Endodermal cell (in vitro differentiated cells): ENCODE measurements around the gene DNAJC1. TPM values are rescaled to one million over a fixed set of nuclear protein-coding genes. Genes with fewer than 3 reads are reported as not detected.

Experiments
- DNase-seq: peaks from one replicate; pipeline ENCODE4 v3.0.0-alpha.2; 2017
- H3K27ac ChIP-seq: 2 replicates; pipeline ENCODE4 v1.5.1; 2013; ENCODE audit warnings: mild to moderate bottlenecking, low read depth, low read length, moderate library complexity
- H3K27me3 ChIP-seq: 2 replicates; pipeline ENCODE4 v1.6.1; 2013; ENCODE audit warnings: mild to moderate bottlenecking, low read length, moderate library complexity; ENCODE audit not compliant: insufficient read depth, control insufficient read depth, poor library complexity, severe bottlenecking
- H3K36me3 ChIP-seq: 2 replicates; pipeline ENCODE4 v1.7.0; 2013; ENCODE audit warnings: mild to moderate bottlenecking, low read length, moderate library complexity; ENCODE audit not compliant: control insufficient read depth, insufficient read depth
- H3K4me1 ChIP-seq: one replicate; pipeline ENCODE4 v1.7.0; 2013; ENCODE audit warnings: low read length; ENCODE audit not compliant: control insufficient read depth, insufficient read depth
- H3K4me3 ChIP-seq: 2 replicates; pipeline ENCODE4 v1.5.1; 2013; ENCODE audit warnings: mild to moderate bottlenecking, low read length, moderate library complexity
- H3K9ac ChIP-seq: 2 replicates; pipeline ENCODE4 v1.6.1; 2013; ENCODE audit warnings: mild to moderate bottlenecking, low read length, moderate library complexity; ENCODE audit not compliant: poor library complexity, severe bottlenecking; ENCODE audit errors: extremely low read depth
- H3K9me3 ChIP-seq: 2 replicates; pipeline ENCODE4 v1.6.1; 2013; ENCODE audit warnings: mild to moderate bottlenecking, low read length, moderate library complexity; ENCODE audit not compliant: control insufficient read depth
- H3K27ac Mint-ChIP-seq: 2 replicates; pipeline ENCODE4 v1.8.0; 2020; ENCODE audit warnings: mixed read lengths
- H3K27me3 Mint-ChIP-seq: 2 replicates; pipeline ENCODE4 v1.8.0; 2021; ENCODE audit warnings: mild to moderate bottlenecking, mixed read lengths; ENCODE audit not compliant: insufficient read depth
- H3K36me3 Mint-ChIP-seq: 2 replicates; pipeline ENCODE4 v1.8.0; 2020; ENCODE audit warnings: low read depth, mixed read lengths
- H3K4me1 Mint-ChIP-seq: 2 replicates; pipeline ENCODE4 v1.8.0; 2020; ENCODE audit warnings: mixed read lengths
- H3K4me3 Mint-ChIP-seq: 2 replicates; pipeline ENCODE4 v1.8.0; 2020; ENCODE audit warnings: mild to moderate bottlenecking, moderate library complexity, mixed read lengths
- H3K9me3 Mint-ChIP-seq: 2 replicates; pipeline ENCODE4 v1.8.0; 2020; ENCODE audit warnings: mild to moderate bottlenecking, mixed read lengths
- CTCF ChIP-seq: fragments of 200-600 bp; sonication (generic); conservative IDR thresholded peaks from 2 replicates; pipeline ENCODE4 v1.5.0; 2021; ENCODE audit warnings: antibody characterized with exemption, mild to moderate bottlenecking
- WGBS, 2 experiments: methylation state at CpG; one replicate each; pipeline versions ENCODE4 v1.1.5 to v1.1.7; 2013; ENCODE audit warnings: missing lambda C conversion rate in 2 of 2, mixed read lengths in 1 of 2; ENCODE audit not compliant: insufficient coverage in 1 of 2, insufficient read length in 1 of 2; 5-methylcytosine and 5-hydroxymethylcytosine counted together
- total RNA-seq, 2 donors: library from RNA; stranded (reverse); fragmentation: NEBNext Ultra II Directional in 1 of 2; extraction: Animal tissue kit (Norgen Biotek cat#: 25700) in 1 of 2; gene quantifications; 2 replicates in 1 of 2; 3 replicates in 1 of 2; pipeline ENCODE4 v1.2.1, GENCODE V29; 2021

The DNAJC1 gene
- total RNA-seq, 2 donors from 2014 or later, result 23.5 to 30.4 TPM

- H3K4me1 ChIP-seq, result peaks cover 6% of the 10 kb centered on the region
- Mint-ChIP-seq H3K4me3 (no peak overlapping the region), H3K36me3 (peaks cover 10% of the 10 kb centered on the region), H3K9me3 (no peaks in the 10 kb centered on the region), H3K4me1 (peaks cover 25% of the 10 kb centered on the region), H3K27ac (no peak overlapping the region), H3K27me3 (no peaks in the 10 kb centered on the region)
- H3K27ac ChIP-seq, result no peak overlapping the region
- TF ChIP-seq CTCF, result no peak
- no peak for DNase-seq
- no peak overlapping the region for H3K9ac ChIP-seq
- H3K36me3 ChIP-seq, result peaks cover 8% of the 10 kb centered on the region
- 90 to 100% methylated on average over 5 of the region's 5 CpGs for WGBS, 2 experiments
- no peaks in the 10 kb centered on the region for H3K9me3 ChIP-seq
- no peak overlapping the region for H3K4me3 ChIP-seq
- no peaks in the 10 kb centered on the region for H3K27me3 ChIP-seq
Measured at GRCh38 chr10:21910798-21911197, 92.7 kb downstream of the DNAJC1 start.

- Histone ChIP-seq H3K36me3 (peaks cover 23% of the 10 kb centered on the region), H3K27ac (no peak overlapping the region), H3K27me3 (no peaks in the 10 kb centered on the region), H3K4me1 (no peaks in the 10 kb centered on the region), H3K9ac (no peak overlapping the region), H3K4me3 (no peak overlapping the region), H3K9me3 (no peaks in the 10 kb centered on the region)
- Mint-ChIP-seq H3K36me3 (peaks cover 16% of the 10 kb centered on the region), H3K9me3 (no peaks in the 10 kb centered on the region), H3K4me1 (peaks cover 10% of the 10 kb centered on the region), H3K27ac (no peak overlapping the region), H3K27me3 (no peaks in the 10 kb centered on the region), H3K4me3 (no peak overlapping the region)
- 87 to 95% methylated on average over 2 of the region's 2 CpGs for WGBS, 2 experiments
- DNase-seq, result no peak
- no peak for TF ChIP-seq CTCF
Measured at GRCh38 chr10:21907436-21907835, 96.1 kb downstream of the DNAJC1 start.

- H3K27me3 Mint-ChIP-seq, result no peaks in the 10 kb centered on the region
- no peak for DNase-seq
- Histone ChIP-seq H3K9ac (no peak overlapping the region), H3K9me3 (no peaks in the 10 kb centered on the region), H3K4me1 (no peaks in the 10 kb centered on the region), H3K27me3 (no peaks in the 10 kb centered on the region), H3K36me3 (peaks cover 23% of the 10 kb centered on the region), H3K27ac (no peak overlapping the region), H3K4me3 (no peak overlapping the region)
- WGBS, 2 experiments, result 93% methylated on average over 2 of the region's 2 CpGs; no CpG with 5 or more reads in 1 of the 2 experiments
- H3K4me3 Mint-ChIP-seq, result no peak overlapping the region
- no peak overlapping the region for H3K27ac Mint-ChIP-seq
- no peaks in the 10 kb centered on the region for H3K4me1 Mint-ChIP-seq
- no peaks in the 10 kb centered on the region for H3K9me3 Mint-ChIP-seq
- TF ChIP-seq CTCF, result no peak
- peaks cover 14% of the 10 kb centered on the region for H3K36me3 Mint-ChIP-seq
Measured at GRCh38 chr10:21904930-21905329, 98.6 kb downstream of the DNAJC1 start.
